Measurements from ENCODE around the gene CHSY1. TPM values are rescaled to one million over a fixed set of nuclear protein-coding genes. Genes with fewer than 3 reads are reported as not detected.

The CHSY1 gene
- total RNA-seq, 1 experiment from 2014 or later: 9.5 TPM

GRCh38 chr15:101165905-101166471 is 85.9 kb downstream of the CHSY1 start:
- in situ Hi-C loops (cut with HindIII; ENCODE audit: low sequenced_read_pairs): no loop called here
- no peak for DNase-seq (ENCODE audit: low spot score)

- in situ Hi-C loops (cut with HindIII; ENCODE audit: low sequenced_read_pairs): no loop called here
- peak; percentile 92 for DNase-seq (ENCODE audit: low spot score)
These were observed 89.0 kb downstream of the CHSY1 start for GRCh38 chr15:101162701-101163483.

DNA sequence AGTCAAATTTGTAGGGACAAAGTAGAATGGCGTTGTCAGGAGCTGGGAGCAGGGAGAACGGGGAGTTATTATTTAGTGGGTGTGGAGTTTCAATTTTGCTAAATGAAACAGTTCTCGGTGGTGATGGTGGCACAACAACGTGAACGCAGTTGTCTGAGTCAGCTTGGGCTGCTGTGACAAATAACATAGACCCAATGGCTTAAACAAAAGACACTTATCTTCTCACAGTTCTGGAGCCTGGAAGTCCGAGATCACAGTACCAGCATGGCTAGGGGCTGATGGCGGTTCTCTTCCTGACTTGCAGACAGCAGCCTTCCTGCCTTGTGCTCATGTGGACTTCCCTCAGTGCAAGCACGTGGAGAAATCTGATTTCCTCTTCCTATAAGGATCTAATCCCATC is 90.2 kb downstream of the CHSY1 start:
- in situ Hi-C loops (cut with HindIII; ENCODE audit: low sequenced_read_pairs): no loop called here
- no peak for DNase-seq (ENCODE audit: low spot score)

DNA sequence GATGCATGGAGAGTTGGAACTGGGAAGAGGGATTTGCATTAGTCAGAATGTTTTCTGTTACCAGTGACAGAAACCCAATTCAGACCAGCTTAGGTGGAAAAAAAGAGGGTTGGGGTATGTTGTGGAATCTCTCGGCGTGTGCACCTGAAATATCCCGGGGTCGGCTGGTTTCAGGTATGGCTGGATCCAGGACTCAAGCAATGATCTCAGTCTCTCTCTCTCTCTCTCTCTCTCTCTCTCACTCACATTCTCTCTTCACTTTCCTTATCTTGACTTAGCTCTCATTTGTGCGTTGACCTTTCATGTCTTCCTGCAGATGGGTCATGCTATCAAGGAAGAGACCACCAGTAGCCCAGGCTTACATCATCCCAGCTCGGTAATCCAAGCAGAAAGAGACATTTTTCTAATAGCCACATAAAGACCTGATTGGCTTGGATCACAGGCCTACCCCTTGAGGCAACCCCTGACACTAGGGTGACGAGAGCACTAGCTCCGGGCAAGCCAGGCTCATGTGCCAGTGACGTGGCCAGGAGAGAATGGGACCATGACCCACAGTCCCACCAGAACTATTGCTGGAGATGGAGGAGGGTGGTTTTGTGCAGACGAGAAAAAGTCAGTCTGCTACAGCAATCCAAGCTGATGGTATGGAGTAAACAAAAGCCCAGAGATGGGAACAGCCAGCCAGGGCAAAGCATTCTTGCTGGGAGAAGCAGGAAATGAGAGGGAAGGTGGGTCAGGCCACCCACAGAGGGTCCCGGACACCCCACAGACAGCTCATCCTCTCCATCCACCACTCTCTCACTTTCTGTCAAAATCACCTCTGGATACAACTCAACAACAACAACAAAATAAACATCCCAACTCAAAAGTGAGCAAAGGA is 91.7 kb downstream of the CHSY1 start:
- DNase-seq (ENCODE audit: low spot score): no peak
- in situ Hi-C loops (cut with HindIII; ENCODE audit: low sequenced_read_pairs): no loop called here

GRCh38 chr15:101159096-101159935 is 92.5 kb downstream of the CHSY1 start:
- in situ Hi-C loops (cut with HindIII; ENCODE audit: low sequenced_read_pairs): no loop called here
- DNase-seq (ENCODE audit: low spot score): no peak

DNA sequence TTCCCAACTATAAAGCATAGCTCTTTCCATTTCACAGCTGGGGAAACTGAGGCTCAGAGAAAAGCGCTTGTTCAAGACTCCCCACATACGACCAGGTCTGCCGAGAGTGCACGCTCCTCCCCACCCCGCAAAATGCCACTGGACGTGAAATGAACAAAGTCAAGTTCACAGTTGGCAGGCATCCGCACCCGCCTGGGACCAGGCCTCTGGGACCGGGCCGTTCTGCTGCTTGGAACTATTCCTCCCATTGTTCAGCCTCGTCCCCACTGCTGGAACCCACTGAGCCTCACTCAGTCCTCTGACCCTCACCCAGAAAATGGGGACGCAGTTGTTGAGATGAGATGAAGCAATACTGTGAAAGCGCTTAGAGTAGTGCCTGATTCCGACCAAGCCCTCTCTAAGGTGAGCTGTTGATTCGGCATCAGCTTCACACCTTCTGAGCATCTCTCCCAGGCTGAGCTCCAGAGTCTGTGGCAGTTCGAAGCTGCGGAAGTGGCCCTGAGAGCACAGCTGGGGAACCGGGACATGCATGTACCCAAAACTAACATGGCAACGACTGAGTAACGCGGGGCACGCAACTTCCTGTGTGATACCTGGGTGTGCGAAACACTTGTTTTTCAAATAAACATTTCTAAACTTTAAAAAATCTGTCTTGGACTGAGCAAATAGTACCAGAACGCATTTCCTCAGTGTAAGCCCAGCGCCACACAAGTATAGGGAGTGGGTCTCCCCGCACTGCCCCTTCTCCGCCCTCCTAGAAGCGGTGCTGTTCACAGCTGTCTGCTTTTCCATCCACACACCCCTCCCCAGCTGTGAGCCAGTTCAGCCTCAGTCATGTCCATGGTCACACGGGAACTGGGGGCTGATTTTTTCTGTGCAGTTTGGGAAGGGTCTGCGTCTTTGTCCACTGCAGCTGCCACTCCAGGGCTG is 93.4 kb downstream of the CHSY1 start:
- no peak for DNase-seq (ENCODE audit: low spot score)
- in situ Hi-C loops (cut with HindIII; ENCODE audit: low sequenced_read_pairs): no loop called here

GRCh38 chr15:101157721-101158120 is 94.1 kb downstream of the CHSY1 start:
- in situ Hi-C loops (cut with HindIII; ENCODE audit: low sequenced_read_pairs): no loop called here
- no peak for DNase-seq (ENCODE audit: low spot score)

DNA sequence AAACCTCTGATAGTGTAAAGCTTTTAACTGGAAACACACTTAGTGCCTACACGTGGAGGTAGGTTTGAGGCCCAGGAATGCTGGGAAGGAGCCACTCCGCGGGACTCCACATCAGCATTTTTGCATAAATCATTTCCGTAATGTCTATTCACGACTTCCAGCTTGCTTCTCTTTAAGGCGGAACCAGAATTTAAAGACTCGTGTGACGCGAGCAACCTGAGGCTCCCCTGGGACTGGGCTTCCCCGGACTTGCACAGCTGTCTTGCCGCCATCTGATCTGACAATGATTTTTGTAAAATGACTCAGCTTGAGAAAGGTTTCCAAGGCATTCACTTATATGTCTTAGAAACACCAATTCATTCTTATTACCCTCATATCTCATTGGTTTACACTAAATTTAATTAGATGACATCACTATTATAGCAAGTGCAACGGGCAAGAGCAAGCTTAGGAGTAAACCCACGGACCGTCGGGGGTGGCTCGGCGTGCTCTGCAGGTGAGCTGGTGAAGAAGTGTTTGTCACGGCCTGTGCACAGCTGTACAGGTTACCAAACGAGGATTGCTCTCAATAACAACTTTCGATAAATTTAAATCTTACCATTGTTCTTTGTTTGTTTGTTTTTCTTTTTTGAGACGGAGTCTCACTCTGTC is 95.2 kb downstream of the CHSY1 start:
- DNase-seq (ENCODE audit: low spot score): no peak
- in situ Hi-C loops (cut with HindIII; ENCODE audit: low sequenced_read_pairs): no loop called here

DNA sequence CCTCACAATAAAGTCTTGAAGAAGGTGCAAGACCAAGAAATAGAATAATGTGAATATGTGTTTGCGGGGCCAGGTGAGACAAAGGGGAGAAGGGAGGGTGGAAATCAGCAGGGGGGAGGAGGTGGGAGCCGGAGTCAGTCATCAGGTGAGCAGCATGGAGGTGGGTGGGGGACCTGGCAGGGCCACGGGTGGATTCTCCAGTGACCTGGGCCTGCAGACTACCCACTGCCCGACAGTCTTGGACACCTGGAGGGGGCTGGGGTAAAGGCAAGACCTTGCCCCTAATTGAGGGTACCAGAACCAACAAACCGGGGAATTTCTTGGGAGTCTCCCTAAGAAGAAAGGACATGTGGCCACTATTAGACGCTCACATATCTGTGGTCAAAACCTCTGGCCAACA is 95.8 kb downstream of the CHSY1 start:
- no peak for DNase-seq (ENCODE audit: low spot score)
- in situ Hi-C loops (cut with HindIII; ENCODE audit: low sequenced_read_pairs): no loop called here

DNA sequence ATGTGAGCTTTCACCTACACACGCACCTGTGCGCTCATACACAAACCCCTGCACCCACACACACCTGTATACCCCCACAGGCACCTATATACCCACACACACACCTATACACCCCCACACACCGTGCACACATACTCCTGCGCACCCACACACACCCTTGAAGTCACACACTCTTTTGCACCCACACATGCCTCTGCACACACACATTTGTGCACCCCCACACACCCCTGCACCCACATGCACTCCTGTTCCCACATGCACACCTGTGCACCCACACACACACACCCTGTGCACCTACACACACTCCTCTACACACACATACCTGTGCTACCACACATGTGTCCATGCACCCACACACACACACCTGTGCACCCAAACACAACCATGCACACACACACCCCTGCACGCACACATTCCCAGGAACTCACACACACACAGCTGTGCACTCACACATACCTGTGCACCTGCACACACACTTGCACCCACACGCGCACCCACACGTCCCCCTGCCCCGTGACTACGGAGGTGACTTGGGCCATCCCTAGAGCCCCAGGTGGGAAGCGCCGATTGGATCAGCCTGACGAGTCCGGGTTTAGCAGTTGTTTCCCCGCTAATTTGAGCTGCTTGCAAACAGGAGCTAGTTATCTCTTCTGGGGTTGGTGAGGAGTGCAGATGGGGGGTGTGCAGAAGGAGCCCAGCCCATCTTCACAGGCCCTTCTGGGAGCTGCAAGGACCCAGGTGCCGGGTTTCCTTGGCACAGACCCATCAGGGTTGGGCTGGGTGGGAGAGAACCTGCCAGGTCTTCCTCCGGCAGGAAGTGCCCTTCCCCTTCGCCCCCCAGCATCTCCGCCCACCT is 97.8 kb downstream of the CHSY1 start:
- in situ Hi-C loops (cut with HindIII; ENCODE audit: low sequenced_read_pairs): no loop called here
- DNase-seq (ENCODE audit: low spot score): no peak

GRCh38 chr15:101152914-101153313 is 98.9 kb downstream of the CHSY1 start:
- DNase-seq (ENCODE audit: low spot score): no peak
- in situ Hi-C loops (cut with HindIII; ENCODE audit: low sequenced_read_pairs): no loop called here

DNA sequence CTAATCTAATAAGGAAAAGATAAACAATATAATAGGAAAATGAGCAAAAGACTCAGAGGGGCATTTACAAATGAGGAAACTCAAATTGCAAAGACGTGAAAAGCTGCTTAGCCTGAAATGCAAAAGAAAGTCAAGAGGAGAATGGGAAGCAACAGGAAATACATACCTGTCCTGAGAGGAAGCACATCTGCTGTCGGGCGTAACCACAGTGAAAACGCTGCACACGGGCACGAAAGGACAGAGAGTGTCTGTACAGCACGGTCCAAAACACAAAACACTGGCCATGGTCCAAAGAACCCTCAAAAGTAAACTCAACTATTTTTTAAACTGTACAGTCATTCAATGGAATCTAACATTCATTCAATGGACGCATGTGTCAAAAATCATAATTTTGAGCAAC is 100.6 kb downstream of the CHSY1 start:
- DNase-seq (ENCODE audit: low spot score): no peak
- in situ Hi-C loops (cut with HindIII; ENCODE audit: low sequenced_read_pairs): no loop called here

DNA sequence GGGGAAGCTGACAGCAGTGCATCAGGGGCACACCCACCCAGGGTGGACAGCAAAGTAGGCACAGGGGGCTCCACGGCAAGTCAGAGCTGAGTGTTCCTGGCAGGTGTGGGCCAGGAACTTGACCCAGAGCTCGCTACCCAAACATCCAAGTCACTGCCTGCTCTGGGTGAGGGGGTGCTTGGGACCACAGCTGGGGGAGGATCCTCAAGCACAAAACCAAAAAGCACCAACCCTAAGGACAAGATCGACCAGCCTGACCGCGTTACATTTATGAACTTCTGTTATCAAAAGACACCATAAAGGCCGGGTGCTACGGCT is 101.2 kb downstream of the CHSY1 start:
- no peak for DNase-seq (ENCODE audit: low spot score)
- in situ Hi-C loops (cut with HindIII; ENCODE audit: low sequenced_read_pairs): no loop called here

DNA sequence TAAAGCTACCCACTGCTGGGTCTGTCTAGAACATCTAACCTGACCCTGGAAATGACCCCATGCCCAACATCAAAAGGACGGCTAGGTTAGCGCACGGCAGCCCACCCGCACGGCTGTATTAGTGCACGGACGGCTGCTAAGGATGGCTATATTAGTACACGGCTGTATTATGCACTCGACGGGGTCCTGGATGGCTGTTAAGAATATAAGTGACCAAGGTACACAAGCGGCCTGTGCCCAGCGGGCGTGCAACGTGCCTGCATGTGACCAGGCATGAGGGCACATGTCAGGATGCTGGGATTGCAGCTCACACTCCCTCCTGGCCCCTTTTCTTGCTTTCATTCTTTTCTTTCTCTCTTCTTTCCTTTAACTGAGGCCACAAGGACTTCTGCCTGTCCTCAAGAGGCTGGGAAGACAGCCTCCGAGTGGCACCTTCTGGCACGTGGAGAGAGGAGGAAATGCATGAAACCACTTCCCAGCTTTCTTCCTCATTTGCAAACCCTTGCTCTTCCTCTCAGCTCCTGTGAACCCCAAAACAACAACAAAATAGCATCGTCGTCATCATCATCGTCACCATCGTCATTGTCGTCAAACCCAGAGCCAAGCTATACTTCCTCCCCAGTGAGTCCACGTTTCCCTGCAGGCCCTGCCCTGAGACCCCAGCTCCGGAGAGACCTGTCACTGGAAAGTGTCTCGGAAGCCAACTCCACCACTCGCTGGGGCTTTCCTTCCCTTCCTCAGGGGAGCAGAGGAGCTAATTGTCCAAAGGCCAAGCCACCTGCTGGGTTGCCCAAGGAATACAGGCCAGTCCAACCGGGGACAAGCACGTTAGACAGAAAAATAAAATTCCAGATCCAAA is 101.8 kb downstream of the CHSY1 start:
- in situ Hi-C loops (cut with HindIII; ENCODE audit: low sequenced_read_pairs): no loop called here
- DNase-seq (ENCODE audit: low spot score): no peak

DNA sequence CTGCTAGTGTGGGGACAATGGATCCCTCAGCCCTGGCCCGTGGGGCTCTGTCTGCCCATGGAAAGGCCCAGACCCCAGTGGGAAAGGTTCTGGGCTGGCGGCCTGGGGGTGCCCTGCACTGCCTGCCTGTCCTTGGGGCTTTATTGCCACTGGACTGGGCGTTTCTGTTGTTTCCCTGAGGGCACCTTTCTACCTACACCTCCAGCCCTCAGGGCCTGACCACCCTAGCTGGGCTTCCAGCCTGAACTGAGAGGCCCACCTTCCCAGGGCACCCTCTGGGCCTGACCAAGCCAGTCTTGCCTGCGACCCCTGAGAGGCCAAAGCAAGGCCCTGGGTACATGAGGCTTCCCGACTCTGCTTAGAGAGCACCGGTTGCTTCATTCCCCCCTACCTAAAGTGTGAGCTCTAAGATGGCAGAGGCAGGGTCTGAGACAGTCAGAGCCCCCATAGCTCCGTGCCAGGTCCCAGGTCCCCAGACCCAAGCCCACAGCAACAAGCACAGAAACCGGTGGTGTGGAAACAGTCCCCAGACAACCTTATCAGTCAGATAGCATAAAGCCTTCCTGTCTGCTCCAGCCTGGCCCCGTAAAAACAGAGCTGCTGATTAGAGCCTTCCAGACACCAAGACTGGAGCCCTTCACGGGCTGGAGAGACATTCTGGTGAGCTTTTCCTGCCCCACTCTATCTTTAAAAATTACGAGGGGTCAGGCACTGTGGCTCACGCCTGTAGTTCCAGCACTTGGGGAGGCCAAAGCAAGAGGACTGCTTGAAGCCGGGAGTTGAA is 102.8 kb downstream of the CHSY1 start:
- in situ Hi-C loops (cut with HindIII; ENCODE audit: low sequenced_read_pairs): no loop called here
- no peak for DNase-seq (ENCODE audit: low spot score)
